Small intestine (tissue), 7 donors: ENCODE measurements around the gene CRYBG1. TPM values are rescaled to one million over a fixed set of nuclear protein-coding genes. Genes with fewer than 3 reads are reported as not detected.

Source experiments
- DNase-seq, 2 donors: peaks; one replicate each; pipeline versions ENCODE4 v3.0.0 to v3.0.0-alpha.2; 2013
- FAIRE-seq: peaks from 2 replicates; lab custom pipeline; 2012; peaks lifted over from hg19 to GRCh38; lab: Jason Lieb, UNC
- H3K27ac ChIP-seq, 3 donors: one replicate each; pipeline ENCODE4 v1.5.1; 2013; ENCODE audit warnings: low read length in 2 of 3, mild to moderate bottlenecking in 2 of 3, control low read depth in 1 of 3, inconsistent platforms in 1 of 3, low read depth in 1 of 3, moderate library complexity in 1 of 3
- H3K27me3 ChIP-seq, 3 donors: one replicate each; pipeline ENCODE4 v1.6.1; 2013; ENCODE audit warnings: low read length in 3 of 3, inconsistent platforms in 1 of 3; ENCODE audit not compliant: control insufficient read depth in 3 of 3, insufficient read depth in 3 of 3
- H3K36me3 ChIP-seq, 3 donors: one replicate each; pipeline ENCODE4 v1.6.1; 2013; ENCODE audit warnings: low read length in 3 of 3, inconsistent platforms in 1 of 3, low read depth in 1 of 3, mild to moderate bottlenecking in 1 of 3, moderate library complexity in 1 of 3; ENCODE audit not compliant: control insufficient read depth in 3 of 3, insufficient read depth in 2 of 3
- H3K4me1 ChIP-seq, 3 donors: one replicate each; pipeline ENCODE4 v1.6.1; 2013; ENCODE audit warnings: low read length in 2 of 3, inconsistent platforms in 1 of 3, low read depth in 1 of 3, mild to moderate bottlenecking in 1 of 3, moderate library complexity in 1 of 3; ENCODE audit not compliant: control insufficient read depth in 3 of 3, insufficient read depth in 2 of 3
- H3K4me3 ChIP-seq, 3 donors: one replicate each; pipeline ENCODE4 v1.5.1; 2013; ENCODE audit warnings: low read length in 3 of 3, control low read depth in 1 of 3, inconsistent platforms in 1 of 3, low read depth in 1 of 3, mild to moderate bottlenecking in 1 of 3, moderate library complexity in 1 of 3
- H3K9me3 ChIP-seq, 2 donors: one replicate each; pipeline ENCODE4 v1.6.1; 2013; ENCODE audit warnings: low read depth in 1 of 2, low read length in 1 of 2; ENCODE audit not compliant: control insufficient read depth in 2 of 2, insufficient read depth in 1 of 2
- WGBS, 3 donors: extraction: QIAGEN DNeasy Blood & Tissue Kit; methylation state at CpG; one replicate each; pipeline ENCODE4 v1.1.7; 2013; 5-methylcytosine and 5-hydroxymethylcytosine counted together
- polyA plus RNA-seq, 4 donors: library from polyadenylated mRNA; stranded (reverse) in 3 of 4; unstranded in 1 of 4; fragments of 200-250 nt in 3 of 4; fragments of 120-200 nt in 1 of 4; gene quantifications; one replicate each; pipeline versions ENCODE4 v1.2.1 to v1.2.3, GENCODE V29; 2013
- donor health status: healthy with polysubstance abuse.
- donor health status: control.
- donor health status: control.
- donor health status: Bipolar disorder and iron deficiency.
- donor health status: healthy.

CRYBG1 gene
- polyA plus RNA-seq, 4 donors = 13.2 to 33.9 (median 23.6) TPM

- H3K4me3 ChIP-seq = no peak overlapping the region
- 14 to 36% (median 35%) methylated on average over 2 of the region's 2 CpGs for WGBS, 3 donors
- peak overlapping the region in 1 of 3 donors; percentile 24 for H3K27ac ChIP-seq
- peaks cover 0 to 20% (median 0%) of the 10 kb centered on the region in 3 donors for H3K4me1 ChIP-seq
- DNase-seq = peak; percentile 79 to 87
- peaks cover 0 to 3% (median 0%) of the 10 kb centered on the region in 3 donors for H3K36me3 ChIP-seq
- peak; percentile 78 for FAIRE-seq
- no peaks in the 10 kb centered on the region for H3K9me3 ChIP-seq
- H3K27me3 ChIP-seq = no peaks in the 10 kb centered on the region
Observed at GRCh38 chr6:106446983-106447382, 86.5 kb downstream of the CRYBG1 start.

GRCh38 chr6:106448000-106448426 is 87.5 kb downstream of the CRYBG1 start:
- Histone ChIP-seq H3K4me3 (no peak overlapping the region), H3K27me3 (no peaks in the 10 kb centered on the region), H3K36me3 (peaks cover 0 to 3% (median 0%) of the 10 kb centered on the region in 3 donors), H3K9me3 (no peaks in the 10 kb centered on the region), H3K4me1 (peaks cover 0 to 20% (median 0%) of the 10 kb centered on the region in 3 donors), H3K27ac (no peak overlapping the region)
- 48 to 62% (median 60%) methylated on average over 6 of the region's 6 CpGs for WGBS, 3 donors
- no peak for FAIRE-seq
- no peak for DNase-seq

DNA sequence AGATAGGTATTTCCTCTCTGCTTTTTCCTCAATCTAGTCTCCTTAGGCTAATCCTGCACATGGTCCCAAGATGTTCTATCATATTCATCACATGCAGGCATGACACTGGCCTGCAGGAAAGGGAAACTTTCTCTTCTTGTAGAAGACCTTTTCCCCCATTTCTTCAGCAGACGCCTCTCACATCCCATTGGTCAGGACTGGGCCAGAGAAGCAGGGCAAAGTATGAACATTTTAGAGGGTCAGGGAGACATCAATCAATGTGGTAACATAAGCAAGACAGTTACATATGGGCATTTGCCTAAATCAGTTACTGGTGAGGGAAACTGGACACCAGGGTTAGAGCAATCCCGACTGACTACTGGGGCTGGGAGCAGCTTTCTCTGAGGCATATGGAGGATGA is 90.1 kb downstream of the CRYBG1 start:
- Histone ChIP-seq H3K9me3 (no peaks in the 10 kb centered on the region), H3K27ac (no peak overlapping the region), H3K36me3 (peaks cover 0 to 7% (median 0%) of the 10 kb centered on the region in 3 donors), H3K4me1 (peaks cover 0 to 20% (median 0%) of the 10 kb centered on the region in 3 donors), H3K4me3 (no peak overlapping the region), H3K27me3 (no peaks in the 10 kb centered on the region)
- no peak for FAIRE-seq
- no peak for DNase-seq
- WGBS, 3 donors = 30 to 62% (median 54%) methylated on average over 2 of the region's 2 CpGs

- FAIRE-seq = no peak
Observed at GRCh38 chr6:106451439-106451838, 90.9 kb downstream of the CRYBG1 start.

GRCh38 chr6:106452628-106453027 is 92.1 kb downstream of the CRYBG1 start:
- Histone ChIP-seq H3K27me3 (no peaks in the 10 kb centered on the region), H3K4me3 (no peak overlapping the region), H3K27ac (no peak overlapping the region), H3K9me3 (no peaks in the 10 kb centered on the region), H3K36me3 (peaks cover 0 to 7% (median 0%) of the 10 kb centered on the region in 3 donors), H3K4me1 (peaks cover 0 to 22% (median 0%) of the 10 kb centered on the region in 3 donors)
- no peak for FAIRE-seq
- WGBS, 3 donors = 3 to 93% (median 86%) methylated on average over 1 of the region's 1 CpG
- no peak for DNase-seq

More at GRCh38 chr6:106451439-106451838, 90.9 kb downstream of the CRYBG1 start:
- peaks cover 0 to 19% (median 0%) of the 10 kb centered on the region in 3 donors for H3K4me1 ChIP-seq
- no peak for DNase-seq
- H3K9me3 ChIP-seq = no peaks in the 10 kb centered on the region
- H3K36me3 ChIP-seq = peaks cover 0 to 7% (median 0%) of the 10 kb centered on the region in 3 donors
- H3K27me3 ChIP-seq = no peaks in the 10 kb centered on the region
- 73 to 81% (median 78%) methylated on average over 7 of the region's 7 CpGs for WGBS, 3 donors
- no peak overlapping the region for H3K4me3 ChIP-seq
- no peak overlapping the region for H3K27ac ChIP-seq

GRCh38 chr6:106453756-106454367 is 93.3 kb downstream of the CRYBG1 start:
- FAIRE-seq (no peak), DNase-seq (no peak)
- peaks cover 0 to 4% (median 0%) of the 10 kb centered on the region in 3 donors for H3K36me3 ChIP-seq
- no peak overlapping the region for H3K27ac ChIP-seq
- H3K4me1 ChIP-seq = peaks cover 0 to 25% (median 0%) of the 10 kb centered on the region in 3 donors
- H3K4me3 ChIP-seq = no peak overlapping the region
- no peaks in the 10 kb centered on the region for H3K9me3 ChIP-seq
- no peaks in the 10 kb centered on the region for H3K27me3 ChIP-seq
- WGBS, 3 donors = 81 to 88% (median 84%) methylated on average over 6 of the region's 6 CpGs

DNA sequence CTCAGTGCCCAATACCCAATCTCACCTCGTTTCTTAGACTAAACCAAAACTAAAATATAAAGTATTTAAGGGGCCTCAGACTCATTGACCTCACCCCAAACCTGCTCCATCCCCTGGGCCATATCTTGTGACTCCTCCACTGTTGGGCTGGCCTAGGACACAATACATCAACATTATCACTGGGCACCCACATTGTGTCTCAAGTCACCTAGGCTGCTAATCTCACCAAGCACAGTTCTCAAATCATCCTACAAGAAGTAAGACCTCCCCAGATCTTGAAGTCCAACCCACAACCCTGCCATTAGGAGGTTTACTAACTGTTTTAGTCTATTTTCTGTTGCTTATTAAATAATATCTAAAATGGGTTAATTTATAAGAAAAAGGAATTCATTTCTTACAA is 96.2 kb downstream of the CRYBG1 start:
- H3K27me3 ChIP-seq = peaks cover 0 to 3% (median 0%) of the 10 kb centered on the region in 3 donors
- H3K4me3 ChIP-seq = peak overlapping the region in 1 of 3 donors; percentile 45
- WGBS, 3 donors = 24 to 58% (median 27%) methylated on average over 1 of the region's 1 CpG
- H3K27ac ChIP-seq = peak overlapping the region in 1 of 3 donors; percentile 73
- no peaks in the 10 kb centered on the region for H3K9me3 ChIP-seq
- no peak for DNase-seq
- peaks cover 0 to 4% (median 0%) of the 10 kb centered on the region in 3 donors for H3K36me3 ChIP-seq
- peaks cover 0 to 19% (median 0%) of the 10 kb centered on the region in 3 donors for H3K4me1 ChIP-seq
- no peak for FAIRE-seq

- H3K4me3 ChIP-seq = no peak overlapping the region
- H3K9me3 ChIP-seq = no peaks in the 10 kb centered on the region
- peak; percentile 71 to 74 for DNase-seq
- H3K27me3 ChIP-seq = peaks cover 0 to 3% (median 0%) of the 10 kb centered on the region in 3 donors
- peaks cover 0 to 4% (median 0%) of the 10 kb centered on the region in 3 donors for H3K36me3 ChIP-seq
- H3K4me1 ChIP-seq = peaks cover 0 to 19% (median 0%) of the 10 kb centered on the region in 3 donors
- FAIRE-seq = peak; percentile 55
- WGBS, 3 donors = 13 to 64% (median 41%) methylated on average over 7 of the region's 7 CpGs
- peak overlapping the region; percentile 33 to 68 (median 60) for H3K27ac ChIP-seq
Observed at GRCh38 chr6:106458021-106458986, 97.8 kb downstream of the CRYBG1 start.
